Jurkat, Clone E6-1 (cell line): Measurements from ENCODE around the gene ALAD.
"Not testable (repeated sequence)": the region's sequence is repeated elsewhere in the genome, so short reads cannot be mapped to it uniquely, and the experiment has no call there.

Experiments used
- DNase-seq: peaks from one replicate; pipeline ENCODE4 v3.0.0-alpha.2; 2011; ENCODE audit warnings: low read depth, low spot score
- H3K4me3 ChIP-seq: 2 replicates; pipeline ENCODE4 v1.5.1; 2011; ENCODE audit warnings: mild to moderate bottlenecking, low read length, control low read depth, moderate library complexity

ALAD gene

DNA sequence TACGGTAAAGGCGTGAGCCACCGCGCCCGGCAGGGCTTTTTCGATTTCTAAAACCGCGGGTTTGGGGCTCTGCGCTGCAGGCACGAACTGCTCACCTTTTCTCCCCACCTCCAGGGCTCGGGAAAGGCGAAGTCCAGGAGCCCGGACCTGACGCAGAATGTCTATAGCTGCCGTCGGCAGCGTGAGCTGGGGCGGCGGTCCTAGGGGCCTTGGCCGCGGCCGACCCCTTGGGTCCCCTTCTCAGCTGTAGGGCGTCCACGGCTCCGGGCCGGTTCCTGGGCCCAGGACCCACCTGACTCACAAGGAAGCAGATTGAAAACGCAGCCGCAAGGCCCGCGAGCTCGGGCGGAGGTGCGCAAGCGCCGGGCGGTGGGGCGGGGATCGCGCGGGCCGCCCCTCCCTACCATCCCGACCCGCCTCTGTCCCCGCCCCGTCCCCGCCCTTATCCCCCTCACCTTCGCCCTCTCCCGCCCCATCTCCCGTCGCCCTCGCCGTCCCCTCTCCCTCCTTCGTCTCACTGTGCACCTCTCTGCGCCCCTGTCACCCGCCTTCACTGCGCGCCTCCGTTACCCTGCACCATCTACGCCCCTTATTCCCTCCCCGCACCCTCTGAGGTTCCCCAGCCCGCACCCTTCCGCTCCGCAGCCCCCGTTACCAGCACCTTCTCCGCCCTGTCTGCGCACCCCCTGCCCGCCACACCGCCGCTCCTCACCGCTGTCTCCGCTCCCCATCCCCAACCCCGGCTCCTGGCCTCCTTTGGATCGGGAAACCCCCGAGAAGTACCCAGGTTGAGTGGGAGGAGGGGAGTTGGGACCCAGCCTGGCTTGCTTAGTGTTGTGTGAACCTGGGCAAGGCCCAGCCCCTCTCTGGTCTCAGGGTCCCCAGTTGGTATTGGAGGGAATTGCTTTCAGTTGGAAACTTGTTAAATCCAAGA, 24.2 kb downstream of the ALAD start, which contains the start of gene HDHD3:
HDHD3 (minus strand) TSS at position 353 of the 934 bp plus-strand sequence. CDS start 2,632 bp downstream, outside the sequence.
- DNase-seq, result peak; percentile 71
- peak within 1 kb of the TSS; percentile 87 for H3K4me3 ChIP-seq

DNA sequence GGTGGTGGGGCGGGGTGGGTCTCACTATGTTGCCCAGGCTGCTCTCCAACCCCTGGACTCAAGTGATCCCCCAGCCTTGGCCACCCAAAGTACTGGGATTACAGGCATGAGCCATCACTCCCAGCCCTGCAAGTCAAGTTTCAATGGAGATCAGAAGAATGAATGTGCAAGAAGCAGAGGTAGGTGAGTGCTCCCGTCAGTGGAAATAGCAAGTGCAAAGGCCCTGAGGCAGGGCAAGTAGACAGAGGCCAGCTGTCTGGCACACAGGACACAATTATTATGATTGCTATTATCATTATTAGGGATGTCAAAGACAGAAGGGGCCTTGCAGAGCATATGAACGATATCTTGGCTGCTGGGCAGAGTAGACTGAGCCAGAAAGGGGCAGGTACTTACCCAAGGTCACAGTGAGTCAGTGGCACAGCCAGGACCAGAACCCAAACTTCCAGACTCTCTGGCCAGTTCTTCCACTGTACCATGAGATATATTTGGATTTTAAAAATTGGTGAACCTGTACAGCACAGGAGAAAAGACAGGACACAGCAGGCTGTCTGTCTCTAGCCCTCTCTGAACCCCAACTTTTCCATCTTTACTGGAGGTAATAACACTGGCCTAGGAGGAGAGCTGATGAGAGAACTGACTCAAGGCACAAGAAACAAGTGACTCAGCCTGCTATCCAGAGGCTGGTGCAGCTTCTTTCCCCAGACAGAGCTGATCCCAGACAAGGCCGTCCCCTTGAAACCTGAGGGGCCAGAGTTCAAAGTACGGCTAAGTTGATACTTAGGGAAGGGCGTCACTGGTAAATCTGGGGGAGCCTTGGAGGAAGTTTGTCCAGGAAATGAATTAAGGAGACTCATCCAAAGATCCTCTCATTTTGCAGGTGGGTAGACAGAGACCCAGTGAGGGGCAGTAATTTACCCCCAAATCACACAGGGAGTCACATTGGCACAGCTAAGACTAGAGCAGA, 25.7 kb downstream of the ALAD start:
- DNase-seq, result no peak
- no peak overlapping the region for H3K4me3 ChIP-seq

DNA sequence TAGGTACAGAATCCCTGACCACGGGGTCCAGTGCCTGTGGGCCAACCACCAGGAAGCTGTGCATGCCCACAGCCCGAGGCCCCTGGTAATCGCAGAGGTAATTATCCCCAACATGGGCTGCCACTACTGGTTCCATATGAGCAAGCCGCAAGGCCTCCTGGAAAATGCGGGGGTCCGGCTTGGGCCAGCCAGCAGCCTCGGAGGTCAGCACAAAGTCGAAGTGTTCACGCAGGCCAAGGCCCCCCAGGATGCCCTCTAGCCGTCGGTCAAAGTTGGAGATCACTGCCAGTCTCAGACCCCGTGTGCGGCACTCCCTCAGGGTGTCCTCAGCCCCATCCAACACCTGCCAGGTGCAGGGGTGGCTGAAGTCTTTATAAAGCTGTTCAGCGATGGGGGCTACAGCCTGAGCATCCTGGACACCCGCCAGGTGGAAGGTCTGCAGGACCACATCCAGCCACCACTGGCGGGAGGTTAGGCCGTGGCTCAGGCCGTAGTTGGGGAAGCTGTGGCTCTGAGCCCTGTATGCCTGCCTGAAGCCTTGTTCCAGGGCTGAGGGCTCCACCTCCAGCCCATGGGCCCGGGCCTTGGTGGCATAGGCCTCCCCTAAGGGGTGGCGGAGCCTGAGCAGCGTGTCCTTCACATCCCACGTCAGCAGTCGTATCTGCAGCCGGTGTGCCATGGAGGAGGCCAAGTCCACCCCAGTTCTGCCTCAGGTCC, 27.2 kb downstream of the ALAD start:
- H3K4me3 ChIP-seq, result no peak overlapping the region
- no peak for DNase-seq

DNA sequence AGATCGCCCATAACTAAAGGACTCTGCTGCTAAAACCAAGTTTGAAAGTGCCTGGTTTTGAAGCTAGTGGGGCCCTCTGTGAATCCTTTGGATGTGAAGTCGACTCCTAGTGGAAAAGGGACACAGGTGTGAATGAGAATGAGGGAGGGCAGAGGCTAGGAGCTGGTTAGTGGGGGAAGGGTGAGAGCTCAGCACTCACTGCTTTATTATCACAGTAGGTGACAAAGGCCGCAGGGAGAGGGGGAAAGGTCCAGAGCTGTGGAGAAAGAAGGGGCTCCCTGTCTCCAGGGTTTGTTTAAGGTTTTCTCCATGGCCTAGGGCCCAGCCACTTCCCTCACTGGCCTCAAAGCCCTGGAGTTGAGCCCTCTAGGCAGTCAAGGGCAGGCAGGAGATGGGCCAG, 27.8 kb downstream of the ALAD start:
- no peak overlapping the region for H3K4me3 ChIP-seq
- DNase-seq, result no peak

DNA sequence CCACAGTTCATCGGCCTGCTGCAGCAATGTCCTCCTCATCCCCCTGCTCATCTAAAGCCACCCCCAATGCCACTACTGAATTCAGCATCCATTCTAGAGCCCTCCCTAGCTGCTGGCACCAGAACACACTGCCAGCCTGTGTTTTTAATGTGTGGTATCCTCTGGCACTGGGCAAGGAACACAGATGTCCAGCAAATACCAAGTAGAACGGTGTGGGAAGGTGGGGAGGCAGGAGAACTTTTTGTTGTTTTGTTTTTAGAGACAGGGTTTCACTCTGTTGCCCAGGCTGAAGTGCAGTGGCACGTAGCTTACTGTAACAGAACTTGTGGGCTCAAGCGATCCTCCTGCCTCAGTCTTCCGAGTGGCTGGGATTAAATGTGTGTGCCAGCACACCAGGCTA, 29.0 kb downstream of the ALAD start:
- H3K4me3 ChIP-seq, result no peak overlapping the region
- DNase-seq, result no peak

DNA sequence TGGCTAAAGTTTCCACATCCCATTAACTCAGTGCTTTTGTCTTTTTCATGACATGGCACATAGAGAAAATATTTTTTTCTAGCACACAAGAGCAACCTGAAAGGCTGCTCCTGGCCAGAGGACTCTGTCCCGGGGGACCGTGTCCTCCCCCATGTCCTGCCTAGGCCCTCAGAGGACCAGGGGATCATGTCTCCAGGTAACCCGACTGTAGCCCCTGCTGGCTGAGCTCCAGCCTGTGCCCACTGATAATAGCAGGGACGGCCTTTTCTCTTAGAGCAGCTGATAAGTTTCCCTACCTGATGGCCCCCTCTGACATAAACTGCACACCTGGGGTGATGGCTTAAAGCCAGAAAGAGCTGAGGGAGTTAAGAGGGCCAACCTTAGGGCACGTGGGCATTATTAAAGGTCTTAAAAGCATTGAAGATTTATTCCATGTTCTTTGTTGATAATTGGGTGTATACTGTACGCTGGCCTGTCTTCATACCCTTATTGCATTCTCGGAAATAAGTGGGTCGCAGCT, 30.2 kb downstream of the ALAD start:
- DNase-seq, result no peak
- no peak overlapping the region for H3K4me3 ChIP-seq

DNA sequence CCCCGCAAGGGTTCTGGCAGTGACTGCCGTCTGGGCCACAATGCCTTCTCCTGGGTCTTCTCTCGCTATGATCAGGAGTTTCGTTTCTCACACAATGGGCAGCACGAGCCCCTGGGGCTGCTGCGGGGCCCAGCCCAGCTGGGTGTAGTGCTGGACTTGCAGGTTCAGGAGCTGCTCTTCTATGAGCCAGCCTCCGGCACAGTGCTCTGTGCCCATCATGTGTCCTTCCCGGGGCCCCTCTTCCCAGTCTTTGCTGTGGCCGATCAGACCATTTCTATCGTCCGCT, 31.3 kb downstream of the ALAD start:
- no peak overlapping the region for H3K4me3 ChIP-seq
- DNase-seq, result no peak

DNA sequence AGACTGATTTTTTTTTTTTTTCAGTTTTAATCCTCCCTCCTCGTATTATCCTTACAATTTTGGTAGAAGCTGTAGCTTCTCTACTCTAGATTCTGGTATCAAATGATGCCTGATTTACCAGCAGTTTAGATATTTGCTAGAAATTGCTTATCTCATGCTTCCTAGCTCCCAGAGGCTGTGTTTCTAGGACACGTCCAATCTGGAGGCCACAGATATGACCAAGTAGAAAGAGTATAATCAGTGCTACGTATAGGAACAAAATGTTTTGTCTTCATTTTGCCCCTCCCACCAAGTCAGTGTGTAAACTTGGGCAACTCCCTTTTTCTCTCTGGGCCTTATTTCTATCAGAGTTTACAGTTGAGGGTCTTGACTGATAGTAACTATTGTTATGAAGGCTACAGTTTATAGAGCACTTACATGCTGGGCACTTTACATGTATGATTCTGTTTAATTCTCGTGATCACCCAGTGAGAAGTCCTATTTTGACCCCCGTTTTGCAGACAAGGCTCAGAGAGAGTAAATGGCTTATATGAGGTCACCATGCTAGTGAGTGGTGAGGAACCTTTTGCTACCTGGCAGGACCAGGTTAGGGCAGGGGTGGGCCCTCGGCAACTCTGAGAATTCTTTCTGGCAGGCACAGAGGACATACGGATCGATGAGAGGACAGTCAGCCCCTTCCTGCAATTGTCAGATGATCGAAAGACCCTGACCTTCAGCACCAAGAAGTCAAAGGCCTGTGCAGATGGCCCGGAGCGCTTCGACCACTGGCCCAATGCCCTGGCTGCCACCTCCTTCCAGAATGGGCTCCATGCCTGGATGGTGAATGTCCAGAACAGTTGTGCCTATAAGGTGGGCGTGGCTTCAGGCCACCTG, 31.9 kb downstream of the ALAD start:
- H3K4me3 ChIP-seq, result no peak overlapping the region
- DNase-seq, result no peak

DNA sequence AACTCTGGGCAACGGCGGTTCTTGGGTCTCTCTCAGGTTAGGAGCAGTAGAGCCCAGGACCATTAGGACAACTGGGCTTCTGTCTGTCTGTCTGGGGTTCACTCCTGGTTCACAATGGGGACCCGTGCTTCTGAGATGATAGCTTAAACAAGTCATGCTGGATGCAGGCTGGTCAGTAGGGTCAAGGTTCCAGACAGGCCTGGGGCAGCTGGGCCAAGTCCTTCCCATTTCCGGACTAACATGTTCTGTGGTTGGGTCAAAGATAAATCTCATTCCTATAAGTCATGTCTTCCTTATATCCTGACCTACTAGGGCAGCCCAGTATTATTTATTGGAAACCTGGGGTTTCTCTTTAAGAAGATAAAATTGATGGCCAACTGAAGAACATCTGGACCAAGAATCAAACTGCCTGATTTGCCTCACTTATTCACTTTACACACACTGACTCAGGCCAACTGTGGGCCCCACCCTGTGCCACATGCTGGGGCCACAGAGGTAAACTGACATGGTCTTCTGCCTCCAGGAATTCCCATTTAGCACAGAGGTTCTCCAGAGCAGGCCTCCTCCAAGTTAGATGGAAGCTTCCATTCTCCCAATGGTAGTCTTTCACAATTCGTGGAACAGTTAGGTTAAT, 32.6 kb downstream of the ALAD start:
- DNase-seq, result no peak
- H3K4me3 ChIP-seq, result no peak overlapping the region

DNA sequence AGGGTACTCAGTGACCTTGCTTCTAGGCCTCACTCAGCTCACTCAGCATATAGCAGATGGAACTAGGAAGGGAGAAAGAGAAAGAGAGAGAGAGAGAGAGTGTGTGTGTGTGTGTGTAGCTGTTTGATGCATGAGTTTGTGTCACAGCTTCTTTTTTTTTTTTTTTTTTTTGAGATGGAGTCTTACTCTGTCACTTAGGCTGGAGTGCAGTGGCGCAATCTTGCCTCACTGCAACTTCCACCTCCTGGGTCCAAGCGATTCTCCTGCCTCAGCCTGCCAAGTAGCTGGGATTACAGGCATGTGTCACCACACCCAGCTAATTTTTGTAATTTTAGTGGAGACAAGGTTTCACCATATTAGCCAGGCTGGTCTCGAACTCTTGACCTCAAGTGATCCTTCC, 35.4 kb downstream of the ALAD start:
- DNase-seq, H3K4me3 ChIP-seq: not testable (repeated sequence)

DNA sequence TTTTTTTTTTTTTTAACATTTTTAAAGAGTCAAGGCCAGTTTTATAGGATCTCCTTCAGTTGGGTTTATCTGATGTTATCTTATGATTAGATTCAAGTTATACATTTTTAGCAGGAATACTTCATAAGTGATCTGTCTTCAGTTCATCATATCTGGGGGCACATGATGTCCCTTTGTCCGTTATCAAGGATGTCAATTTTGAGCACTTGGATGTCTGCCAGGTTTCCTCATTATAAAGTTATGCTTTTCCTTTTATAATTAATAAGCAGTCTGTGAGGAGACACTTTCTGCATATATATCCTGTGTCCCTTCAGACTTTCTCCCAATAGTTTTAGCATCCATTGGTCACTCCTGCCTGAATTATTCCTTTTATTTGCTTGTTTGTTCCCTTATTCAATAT, 36.1 kb downstream of the ALAD start:
- no peak for DNase-seq
- no peak overlapping the region for H3K4me3 ChIP-seq

DNA sequence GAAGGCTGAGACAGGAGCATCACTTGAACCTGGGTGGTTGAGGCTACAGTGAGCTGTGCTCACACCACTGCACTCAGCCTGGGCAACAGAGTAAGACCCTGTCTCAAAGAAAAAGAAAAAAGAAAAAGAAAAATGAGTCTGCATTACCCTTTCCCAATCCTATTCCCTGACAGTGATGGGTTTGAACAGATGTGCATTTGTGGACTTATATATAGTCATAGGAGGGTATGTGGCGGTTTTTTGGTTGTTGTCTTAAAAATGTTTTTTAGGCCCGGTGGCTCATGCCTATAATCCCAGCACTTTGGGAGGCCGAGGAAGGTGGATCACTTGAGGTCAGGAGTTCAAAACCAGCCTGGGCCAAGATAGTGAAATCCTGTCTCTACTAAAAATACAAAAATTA, 37.7 kb downstream of the ALAD start:
- no peak for DNase-seq
- no peak overlapping the region for H3K4me3 ChIP-seq

DNA sequence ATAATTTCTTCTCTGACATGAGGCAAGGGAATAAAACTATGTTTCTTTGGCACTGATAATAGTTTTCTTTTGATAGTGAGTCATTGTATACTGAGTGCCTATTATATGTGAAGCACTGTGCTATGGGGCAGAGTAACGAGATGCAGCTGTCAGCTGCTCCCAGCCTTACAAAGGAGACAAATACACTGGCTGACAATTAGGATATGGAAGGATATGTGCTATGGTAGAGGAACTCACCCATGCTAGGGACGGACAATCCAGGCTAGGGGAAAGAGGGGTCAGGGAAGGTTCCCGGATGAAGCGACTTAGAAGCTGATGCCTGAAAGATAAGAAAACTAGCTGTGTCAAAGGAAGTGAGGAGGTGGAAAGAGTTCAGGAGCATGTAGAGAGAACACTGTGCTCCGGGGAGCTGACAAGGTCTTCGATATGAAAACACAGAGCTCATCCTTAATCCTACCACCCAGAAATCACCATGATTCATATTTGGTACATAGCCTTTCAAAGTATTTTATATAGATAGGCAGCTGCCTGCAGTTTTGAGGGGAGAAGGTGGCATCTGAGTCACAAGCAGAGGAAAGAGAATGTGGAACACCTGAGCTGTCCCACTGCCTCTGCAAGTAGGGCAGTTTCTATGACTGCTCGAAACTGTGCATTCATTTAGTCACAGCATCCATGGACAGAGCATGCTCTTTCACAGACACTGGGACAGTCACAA, 39.6 kb downstream of the ALAD start:
- H3K4me3 ChIP-seq, result no peak overlapping the region

DNA sequence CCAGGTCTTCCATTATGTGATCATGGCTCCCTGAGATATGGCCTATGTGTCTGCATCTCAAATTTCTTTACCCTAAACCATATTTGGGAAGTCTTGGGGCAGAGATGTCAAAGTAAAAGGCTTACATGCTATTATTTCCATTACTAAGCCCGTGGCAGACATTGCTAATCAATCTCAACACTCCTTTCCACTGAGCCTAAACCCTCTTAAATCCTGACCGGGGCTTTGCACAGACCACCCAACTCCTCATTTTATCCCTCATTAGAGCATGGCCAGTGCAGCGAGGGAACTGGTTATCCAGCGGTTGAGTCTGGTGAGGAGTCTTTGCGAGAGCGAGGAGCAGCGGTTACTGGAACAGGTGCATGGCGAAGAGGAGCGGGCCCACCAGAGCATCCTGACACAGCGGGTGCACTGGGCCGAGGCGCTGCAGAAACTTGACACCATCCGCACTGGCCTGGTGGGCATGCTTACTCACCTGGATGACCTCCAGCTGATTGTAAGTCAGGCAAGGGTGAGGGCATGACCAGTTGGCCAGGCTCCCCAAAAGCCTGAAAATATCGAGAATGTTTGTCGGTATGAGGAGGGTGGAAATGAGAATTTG, 40.7 kb downstream of the ALAD start:
- H3K4me3 ChIP-seq, result no peak overlapping the region
- no peak for DNase-seq

More for the DNA sequence above, 39.6 kb downstream of the ALAD start:
- no peak for DNase-seq

DNA sequence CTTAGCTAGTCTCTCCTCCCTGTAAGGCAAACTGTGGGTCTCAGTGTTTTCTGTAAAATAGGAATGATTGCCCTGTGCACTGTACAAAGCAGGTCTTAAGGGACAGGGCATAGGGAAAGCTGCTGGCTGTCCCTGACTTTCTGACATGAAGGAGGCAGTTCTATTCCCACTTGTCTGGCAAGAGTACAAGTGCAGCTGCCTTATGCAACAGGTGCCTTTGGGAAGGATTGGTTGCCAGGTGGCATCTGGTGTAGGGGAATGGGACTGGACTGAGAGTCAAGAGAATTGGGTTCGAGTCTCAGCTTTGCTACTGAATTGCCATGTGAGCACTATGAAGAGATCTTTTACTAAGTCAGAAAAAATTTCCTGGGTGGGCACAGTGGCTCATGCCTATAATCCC, 41.7 kb downstream of the ALAD start:
- no peak overlapping the region for H3K4me3 ChIP-seq
- DNase-seq, result no peak

DNA sequence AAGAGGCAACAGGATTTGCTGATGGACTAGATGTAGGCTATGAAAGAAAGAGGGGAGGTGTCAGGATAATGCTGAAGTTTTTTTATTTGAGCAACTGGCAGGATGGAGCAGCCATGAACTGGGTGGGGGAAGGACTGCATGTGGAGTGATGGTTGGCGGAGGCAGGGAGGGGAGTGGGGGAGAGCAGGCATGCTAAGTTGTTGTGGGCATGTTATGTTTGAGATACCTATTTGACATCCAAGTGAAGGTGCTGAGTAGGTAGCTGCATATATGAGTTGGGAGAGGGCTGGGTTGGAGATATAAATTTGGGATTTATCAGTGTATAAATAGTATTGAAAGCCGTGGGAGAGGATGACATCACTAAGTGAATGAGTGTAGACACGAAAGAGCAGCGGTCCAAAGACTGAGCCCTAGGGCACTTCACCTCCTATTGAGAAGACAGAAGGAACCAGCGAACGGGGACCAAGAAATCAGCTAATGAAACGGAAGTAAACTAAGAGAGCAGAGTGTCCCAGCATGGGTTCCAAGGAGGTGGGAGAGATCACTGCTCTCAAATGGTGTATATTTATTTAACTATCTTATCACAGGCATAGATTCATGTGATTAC, 44.3 kb downstream of the ALAD start:
- H3K4me3 ChIP-seq, result no peak overlapping the region
- DNase-seq, result no peak
